DMS79 (cell line): Measurements from ENCODE around the gene INS.

ENCODE experiments used
- DNase-seq: peaks from one replicate; lab custom pipeline; 2025; lab: John Stamatoyannopoulos, UW

INS gene

DNA sequence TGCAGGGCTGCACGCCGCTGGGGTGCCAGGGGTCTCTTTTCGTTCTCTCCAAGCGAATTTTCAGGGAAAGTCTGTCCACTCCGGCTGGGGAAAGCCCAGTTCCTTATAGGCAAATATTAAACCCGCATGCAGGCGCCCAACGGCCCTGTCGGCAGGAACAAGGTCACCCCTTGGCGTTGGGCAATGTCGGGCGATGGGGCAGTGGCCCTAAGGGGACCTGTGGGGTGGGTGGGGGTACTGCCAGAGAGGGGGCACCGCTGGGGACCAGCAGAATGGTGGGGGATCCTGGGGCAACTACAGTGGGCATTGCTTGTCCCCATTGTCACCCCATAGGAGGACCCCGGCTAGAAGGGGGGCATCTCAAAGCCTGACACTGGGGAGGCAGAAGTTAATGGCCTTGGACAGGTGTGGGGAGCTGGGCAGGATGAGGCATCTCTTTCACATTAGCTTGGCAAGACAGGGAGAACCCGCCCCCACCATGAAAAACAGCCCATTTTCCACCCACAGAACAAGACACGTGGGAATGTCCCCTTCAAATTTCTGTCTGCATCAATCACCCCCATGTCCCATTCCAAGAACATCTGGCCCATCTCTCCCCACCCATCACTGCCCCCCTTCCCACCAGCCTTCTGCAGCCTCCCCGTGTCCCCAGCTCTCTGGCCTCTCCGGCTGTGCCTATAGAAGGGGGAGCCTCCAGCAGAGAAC lies 16.3 kb downstream of the INS start:
- no peak for DNase-seq

- no peak for DNase-seq
Measured at GRCh38 chr11:2143799-2144543, 17.0 kb downstream of the INS start.

DNA sequence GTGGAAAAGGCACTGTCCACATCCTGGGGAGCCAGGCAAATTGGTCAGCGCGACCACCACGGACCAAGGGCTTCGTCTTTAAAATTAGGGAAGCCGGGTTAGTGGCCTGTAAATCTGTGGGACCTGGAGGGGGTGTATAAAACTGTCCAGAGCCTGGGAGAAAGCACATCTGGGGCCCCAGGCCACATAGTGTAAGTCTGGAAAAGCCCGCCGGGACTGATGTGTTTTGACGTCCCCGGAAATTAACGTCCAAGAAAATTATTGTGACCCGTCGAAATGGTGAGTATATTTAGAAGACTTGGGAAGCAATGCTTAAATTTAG lies 17.6 kb downstream of the INS start:
- DNase-seq, result no peak

DNA sequence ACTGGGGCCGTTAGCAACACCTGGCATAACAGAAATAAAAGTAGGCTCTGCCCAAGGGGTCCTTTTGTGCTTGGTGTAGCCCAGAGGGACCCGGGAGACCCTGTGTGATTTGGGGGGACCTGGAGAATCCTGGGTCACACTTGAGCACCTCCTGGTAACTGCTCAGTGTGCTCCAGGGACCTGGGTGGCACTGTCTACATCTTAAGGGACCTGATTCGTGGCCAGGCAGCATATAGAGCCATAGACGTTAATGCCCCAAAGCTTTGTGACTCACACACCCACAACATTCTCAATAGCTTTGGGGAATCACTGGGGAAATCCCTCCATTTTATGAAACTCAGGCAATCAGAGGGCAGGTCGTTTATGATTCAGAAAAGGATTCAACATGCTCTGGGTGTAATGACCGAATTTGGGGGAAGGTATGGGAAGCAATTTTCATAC lies 18.2 kb downstream of the INS start:
- DNase-seq, result no peak

GRCh38 chr11:2142300-2142759 lies 18.7 kb downstream of the INS start:
- no peak for DNase-seq

DNA sequence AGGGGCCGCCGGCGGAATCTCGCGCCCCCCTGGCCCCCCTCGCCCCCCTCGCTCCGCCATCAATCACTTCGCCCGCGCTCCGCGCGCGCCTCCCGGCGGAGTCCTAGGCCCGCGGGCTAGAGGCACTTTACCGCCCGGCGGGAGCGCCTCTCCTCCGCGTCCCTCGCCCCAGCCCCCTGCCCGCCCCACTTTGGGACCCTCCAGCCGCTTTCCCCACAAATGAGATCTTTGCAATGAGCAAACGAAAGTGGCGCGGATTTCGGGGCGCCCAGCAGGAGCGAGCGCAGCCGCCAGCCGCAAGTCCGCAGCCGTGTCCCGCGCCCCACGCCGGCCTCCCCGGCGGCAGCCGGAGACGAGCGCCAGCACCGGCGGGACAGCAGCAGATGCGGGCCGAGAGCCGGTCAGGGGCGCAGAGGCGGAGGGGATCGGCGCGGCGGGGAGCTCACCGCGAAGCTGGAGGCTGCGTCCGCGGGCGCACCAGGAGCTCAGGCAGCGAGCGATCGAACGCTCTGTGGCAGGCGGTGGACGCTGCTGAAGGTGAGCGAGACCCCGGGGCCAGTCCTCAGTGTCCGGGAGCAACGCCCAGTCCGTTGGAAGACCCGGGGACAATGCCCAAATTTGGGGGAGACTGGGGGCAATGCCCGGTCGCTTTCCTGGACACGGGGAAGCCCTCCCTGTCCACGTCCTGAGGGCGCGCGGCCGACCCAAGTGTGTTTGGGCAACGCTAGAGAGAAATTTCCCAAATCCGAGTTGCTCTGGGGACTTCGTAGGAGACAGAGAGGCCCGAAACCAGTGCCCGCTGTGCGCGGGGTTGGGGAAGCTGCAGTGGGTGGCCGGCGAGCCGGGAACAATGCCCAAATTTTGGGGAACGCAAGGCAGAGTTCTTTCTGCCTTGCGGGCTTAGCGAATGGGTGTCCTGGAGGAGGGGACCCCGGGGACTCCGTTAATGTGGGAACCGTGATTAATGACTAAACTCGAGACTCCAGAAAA lies 20.3 kb downstream of the INS start:
- no peak for DNase-seq

- DNase-seq, result no peak
Measured at GRCh38 chr11:2139621-2140337, 21.2 kb downstream of the INS start.

- no peak for DNase-seq
Measured at GRCh38 chr11:2139123-2139521, 21.9 kb downstream of the INS start, which contains the start of gene IGF2. IGF2 (minus strand) TSS chr11:2139389; CDS start chr11:2135523, 3,866 bp downstream.

DNA sequence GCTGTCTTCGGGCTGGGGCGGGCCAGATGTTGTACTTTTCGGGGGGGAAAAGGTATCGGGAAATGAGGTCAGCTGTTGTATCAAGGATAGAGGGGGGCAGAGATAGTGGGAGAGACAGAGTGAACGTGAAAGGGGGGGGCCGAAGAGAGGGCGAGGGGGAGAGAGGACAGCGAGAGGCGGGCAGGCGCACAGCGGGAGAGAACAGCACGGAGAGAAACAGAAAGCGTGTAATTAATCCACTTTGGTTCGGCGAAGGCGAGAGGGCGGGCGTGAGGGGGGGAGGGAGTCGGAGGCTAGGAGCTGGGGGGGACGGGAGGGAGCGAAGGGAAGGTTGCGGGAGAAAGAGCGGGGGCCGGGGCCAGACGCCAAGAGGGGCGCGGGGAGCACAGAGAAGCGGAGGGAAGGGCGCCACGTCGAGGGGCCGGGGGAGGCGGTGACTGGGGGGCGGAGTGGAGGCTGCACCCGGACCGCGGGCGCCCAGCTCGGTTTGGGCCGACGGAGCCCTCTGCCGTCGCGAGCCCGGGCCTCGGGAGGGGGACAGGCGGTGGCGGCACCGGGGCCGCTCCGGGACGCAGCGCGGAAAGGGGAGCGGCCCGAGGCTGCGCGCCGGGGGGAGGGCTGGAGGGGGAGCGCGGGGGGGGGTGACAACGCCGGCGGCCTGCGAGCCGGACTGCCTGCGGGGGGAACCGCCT lies 22.4 kb downstream of the INS start:
- DNase-seq, result no peak

GRCh38 chr11:2138068-2138430 lies 23.0 kb downstream of the INS start:
- no peak for DNase-seq

GRCh38 chr11:2137202-2138067 lies 23.6 kb downstream of the INS start:
- no peak for DNase-seq

GRCh38 chr11:2136952-2137201 lies 24.1 kb downstream of the INS start:
- DNase-seq, result no peak

DNA sequence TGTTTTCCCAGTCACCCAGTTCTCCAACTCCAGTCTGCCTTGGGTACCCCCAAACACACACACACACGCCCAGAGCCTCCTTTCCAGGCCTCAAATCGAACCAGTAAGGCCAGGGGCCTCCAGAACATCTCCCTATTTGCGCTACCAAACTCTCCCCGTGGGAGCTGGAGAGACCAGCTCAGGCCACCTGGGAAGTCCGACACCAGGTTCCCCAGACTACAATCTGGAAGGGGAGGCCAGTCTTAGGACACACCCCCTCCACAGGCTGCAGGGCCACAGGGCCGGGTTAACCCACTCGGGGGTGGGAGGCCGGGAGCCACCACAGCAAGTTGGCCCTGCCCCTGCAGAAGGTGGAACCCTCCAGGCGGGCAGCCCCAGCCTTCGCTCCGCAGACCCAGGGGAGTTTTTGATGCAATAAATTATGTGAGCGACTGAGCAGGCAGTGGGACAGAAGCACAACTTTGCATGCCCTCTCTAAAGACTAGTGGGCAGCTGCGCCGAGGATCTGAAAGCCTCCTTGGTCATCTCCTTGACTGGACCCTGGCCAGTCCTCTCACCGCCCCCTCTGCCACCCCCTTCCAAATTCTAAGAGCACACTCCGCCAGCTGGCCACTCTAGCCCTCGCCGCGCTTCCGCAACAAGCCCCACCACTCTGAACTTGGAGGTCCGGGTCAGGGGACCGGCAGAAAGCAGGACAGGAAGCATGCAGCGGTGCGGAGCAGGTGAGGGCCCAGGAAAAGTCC lies 24.6 kb downstream of the INS start:
- DNase-seq, result no peak

GRCh38 chr11:2135648-2136201 lies 25.3 kb downstream of the INS start:
- DNase-seq, result no peak

- DNase-seq, result no peak
Measured at GRCh38 chr11:2135018-2135569, 25.9 kb downstream of the INS start.

DNA sequence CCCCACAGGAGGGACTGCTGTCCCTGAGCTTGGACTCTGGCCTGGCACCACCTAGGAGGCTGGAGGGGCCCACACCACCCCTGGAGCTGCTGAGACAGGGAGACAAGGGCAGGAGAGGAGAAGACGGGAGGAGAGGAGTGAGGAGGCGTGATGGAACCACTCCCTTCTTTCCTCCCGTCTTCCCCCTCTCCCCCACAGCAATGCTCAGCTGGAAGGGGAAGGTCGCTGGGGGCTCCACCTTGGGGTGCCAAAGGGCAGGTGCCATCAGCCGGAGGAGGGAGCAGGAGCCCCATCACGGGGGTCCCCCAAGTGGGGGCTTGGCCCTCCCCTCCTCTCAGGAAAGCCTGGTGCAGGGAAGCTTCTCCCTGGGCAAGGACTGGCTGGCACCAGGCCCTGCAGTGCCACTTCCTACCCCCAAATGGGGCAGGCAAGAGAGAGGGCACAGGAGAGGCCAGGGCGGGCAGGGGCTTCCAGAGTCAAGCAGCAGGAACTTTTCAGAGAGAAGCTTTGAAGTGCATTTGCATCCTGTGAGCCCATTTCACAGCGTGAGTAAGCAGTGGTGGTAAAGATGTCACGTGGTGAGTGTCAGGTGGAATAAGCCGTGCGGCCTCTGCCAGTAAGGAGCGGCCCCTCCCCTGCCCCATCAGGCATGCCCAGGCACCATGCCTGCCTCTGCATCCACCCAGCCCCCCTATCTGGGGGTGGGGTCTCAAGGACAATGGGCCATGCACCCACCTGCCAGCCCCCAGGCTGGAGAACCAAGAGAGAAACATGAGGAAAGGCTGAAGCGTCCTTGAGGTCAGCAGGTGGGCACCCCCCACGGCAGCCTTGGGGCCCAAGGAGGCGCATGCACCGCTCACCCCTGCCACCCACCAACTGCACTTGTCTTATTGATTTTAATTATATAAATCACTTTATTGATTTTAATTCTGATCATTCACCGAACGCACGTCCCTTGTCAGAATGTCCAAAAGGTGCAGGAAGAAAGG lies 26.7 kb downstream of the INS start:
- no peak for DNase-seq

GRCh38 chr11:2133241-2134021 lies 27.6 kb downstream of the INS start:
- DNase-seq, result no peak
